GM06990 (cell line): ENCODE measurements around the gene LRRTM4.

Experiments used
- DNase-seq: peaks from one replicate; pipeline ENCODE4 v3.0.0-alpha.2; 2011; ENCODE audit not compliant: insufficient read length; ENCODE audit errors: extremely low read depth
- H3K27me3 ChIP-seq: replicated peaks from 2 replicates; pipeline ENCODE4 v1.6.0; 2011; ENCODE audit warnings: low read length; ENCODE audit not compliant: control insufficient read depth, insufficient read depth
- H3K36me3 ChIP-seq: 2 replicates; pipeline ENCODE4 v1.5.1; 2011; ENCODE audit warnings: low read length; ENCODE audit not compliant: control insufficient read depth, insufficient read depth
- H3K4me3 ChIP-seq: replicated peaks from 2 replicates; pipeline ENCODE4 v1.5.1; 2011; ENCODE audit warnings: low read depth, mild to moderate bottlenecking, control low read depth, low read length
- TF ChIP-seq, protein P1 (sequence below): IDR thresholded peaks from 2 replicates; pipeline ENCODE4 v1.5.1; 2011; ENCODE audit warnings: low read length, control low read depth, mild to moderate bottlenecking, inconsistent platforms; ENCODE audit not compliant: insufficient read depth, poor library complexity, severe bottlenecking

LRRTM4 gene

DNA sequence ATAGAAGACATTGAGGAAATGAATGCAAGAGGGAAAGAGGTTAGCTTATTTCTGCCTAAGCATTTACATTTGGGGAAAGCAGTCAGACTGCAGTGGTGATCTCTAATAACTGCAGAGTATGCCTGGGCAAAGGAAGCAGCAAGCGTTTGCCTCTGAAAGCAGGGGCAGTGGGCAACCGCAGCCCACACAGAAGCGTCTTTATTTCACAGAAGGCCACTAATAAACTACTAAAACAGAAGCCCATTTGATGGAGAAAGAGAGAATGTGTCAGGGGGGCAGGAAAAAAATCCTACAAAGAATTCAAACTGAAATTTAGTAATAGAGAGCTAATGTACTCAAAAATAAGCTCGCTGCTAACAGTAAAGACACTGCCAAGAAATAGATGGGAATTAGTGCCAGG, 53.1 kb downstream of the LRRTM4 start:
- Histone ChIP-seq H3K36me3 (no peaks in the 10 kb centered on the region), H3K4me3 (no peak overlapping the region), H3K27me3 (no peaks in the 10 kb centered on the region)
- DNase-seq, result no peak
- TF ChIP-seq, protein P1, sequence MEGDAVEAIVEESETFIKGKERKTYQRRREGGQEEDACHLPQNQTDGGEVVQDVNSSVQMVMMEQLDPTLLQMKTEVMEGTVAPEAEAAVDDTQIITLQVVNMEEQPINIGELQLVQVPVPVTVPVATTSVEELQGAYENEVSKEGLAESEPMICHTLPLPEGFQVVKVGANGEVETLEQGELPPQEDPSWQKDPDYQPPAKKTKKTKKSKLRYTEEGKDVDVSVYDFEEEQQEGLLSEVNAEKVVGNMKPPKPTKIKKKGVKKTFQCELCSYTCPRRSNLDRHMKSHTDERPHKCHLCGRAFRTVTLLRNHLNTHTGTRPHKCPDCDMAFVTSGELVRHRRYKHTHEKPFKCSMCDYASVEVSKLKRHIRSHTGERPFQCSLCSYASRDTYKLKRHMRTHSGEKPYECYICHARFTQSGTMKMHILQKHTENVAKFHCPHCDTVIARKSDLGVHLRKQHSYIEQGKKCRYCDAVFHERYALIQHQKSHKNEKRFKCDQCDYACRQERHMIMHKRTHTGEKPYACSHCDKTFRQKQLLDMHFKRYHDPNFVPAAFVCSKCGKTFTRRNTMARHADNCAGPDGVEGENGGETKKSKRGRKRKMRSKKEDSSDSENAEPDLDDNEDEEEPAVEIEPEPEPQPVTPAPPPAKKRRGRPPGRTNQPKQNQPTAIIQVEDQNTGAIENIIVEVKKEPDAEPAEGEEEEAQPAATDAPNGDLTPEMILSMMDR, result no peak

DNA sequence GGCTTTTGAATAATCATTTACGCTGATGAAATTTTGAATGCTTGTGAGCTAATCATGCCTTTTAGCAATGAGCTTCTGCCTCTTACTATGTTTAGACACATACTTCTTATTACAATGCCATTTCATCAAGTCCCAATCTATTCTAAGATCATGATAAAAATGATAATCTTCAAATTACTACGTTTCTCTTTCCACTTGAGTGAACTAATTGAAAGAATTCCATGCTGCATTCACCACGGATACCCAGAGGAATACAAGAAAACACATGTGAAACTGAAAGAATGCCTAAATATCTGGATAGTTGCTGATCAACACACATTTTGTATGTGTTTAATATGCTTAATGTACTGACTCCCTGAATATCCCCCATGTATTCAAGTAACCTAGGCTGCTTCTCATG, 62.3 kb downstream of the LRRTM4 start:
- H3K4me3 ChIP-seq, result no peak overlapping the region
- TF ChIP-seq, protein P1, result no peak
- H3K27me3 ChIP-seq, result no peaks in the 10 kb centered on the region
- H3K36me3 ChIP-seq, result no peaks in the 10 kb centered on the region
- no peak for DNase-seq

DNA sequence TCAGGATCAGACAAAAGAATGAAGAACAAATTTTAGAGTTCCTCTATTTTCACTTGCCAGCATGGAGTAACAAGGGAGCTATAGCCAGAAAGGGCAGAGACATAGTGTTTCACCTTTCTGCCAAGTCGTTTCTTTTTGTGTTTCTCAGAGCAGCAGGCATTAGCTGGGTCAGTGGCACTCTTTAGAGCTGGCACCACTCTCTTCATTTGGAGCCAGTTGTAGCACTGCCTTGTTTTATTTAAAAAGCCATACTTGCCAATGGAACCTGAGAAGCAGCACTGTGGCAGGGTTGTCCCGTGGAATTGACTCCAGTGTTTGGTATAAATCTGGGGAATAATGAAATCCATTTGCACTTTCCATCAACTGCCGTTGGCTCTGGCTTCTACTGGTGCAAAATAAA, 64.0 kb downstream of the LRRTM4 start:
- TF ChIP-seq, protein P1, result no peak
- Histone ChIP-seq H3K4me3 (no peak overlapping the region), H3K36me3 (no peaks in the 10 kb centered on the region), H3K27me3 (no peaks in the 10 kb centered on the region)
- no peak for DNase-seq

DNA sequence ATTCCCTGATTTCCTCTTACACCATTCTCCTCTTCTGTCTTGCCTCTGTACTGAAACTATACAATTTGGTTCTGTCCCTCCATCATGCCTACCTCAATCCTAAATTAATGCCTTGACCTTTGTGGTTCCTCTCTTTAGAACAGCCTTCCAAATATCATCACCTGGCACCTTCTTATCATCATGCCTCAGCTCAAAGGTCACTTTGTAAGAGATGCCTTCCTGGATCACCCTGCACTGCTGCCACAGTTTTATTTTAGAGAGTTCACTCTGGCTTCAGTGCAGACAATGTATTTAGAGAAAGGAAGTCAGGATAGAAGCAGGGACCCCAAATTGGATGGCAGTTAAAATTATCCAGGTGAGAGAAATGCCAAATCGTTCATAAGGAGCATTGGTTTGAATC, 64.5 kb downstream of the LRRTM4 start:
- no peak overlapping the region for H3K4me3 ChIP-seq
- no peaks in the 10 kb centered on the region for H3K27me3 ChIP-seq
- TF ChIP-seq, protein P1, result no peak
- no peak for DNase-seq
- H3K36me3 ChIP-seq, result no peaks in the 10 kb centered on the region

DNA sequence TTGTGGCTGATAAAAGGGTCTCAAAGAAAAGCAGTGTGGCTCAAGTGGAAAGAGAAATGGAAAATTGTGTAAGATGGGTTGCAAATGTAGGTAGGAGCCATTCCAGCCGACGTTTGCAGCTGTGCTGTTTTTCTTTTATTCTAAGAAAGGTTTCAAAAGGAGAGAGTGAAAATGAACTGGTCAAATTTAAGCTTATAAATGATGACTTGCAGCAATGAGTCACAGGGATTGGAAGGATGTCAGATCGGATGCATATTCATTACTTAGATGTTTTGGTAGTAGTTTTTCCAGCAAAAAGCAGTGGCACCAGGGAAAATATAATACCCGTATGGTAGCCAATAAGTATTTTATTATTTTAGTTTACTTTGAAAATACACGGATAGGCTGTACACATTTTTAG, 79.1 kb downstream of the LRRTM4 start:
- Histone ChIP-seq H3K36me3 (no peaks in the 10 kb centered on the region), H3K27me3 (no peaks in the 10 kb centered on the region), H3K4me3 (no peak overlapping the region)
- TF ChIP-seq, protein P1, result no peak
- no peak for DNase-seq

DNA sequence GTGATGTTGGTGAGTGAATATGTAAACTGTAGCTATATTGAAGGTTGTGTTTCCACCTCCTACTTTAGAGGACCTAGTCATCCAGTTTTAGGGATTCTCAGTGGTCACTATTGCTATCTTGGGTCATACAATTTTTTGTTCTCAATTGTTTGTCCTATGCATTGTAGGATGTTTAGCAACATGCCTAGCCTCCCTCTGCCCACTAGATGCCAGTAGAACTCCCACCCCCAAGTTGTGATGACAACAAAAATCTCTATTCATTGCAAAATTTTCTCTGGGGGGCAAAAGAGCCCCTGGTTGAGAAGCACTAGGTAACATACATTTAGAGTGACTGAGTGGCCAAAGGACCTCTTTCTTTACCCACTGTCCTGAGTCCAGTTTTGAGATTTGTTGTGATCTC, 87.3 kb downstream of the LRRTM4 start:
- Histone ChIP-seq H3K4me3 (no peak overlapping the region), H3K27me3 (no peaks in the 10 kb centered on the region), H3K36me3 (no peaks in the 10 kb centered on the region)
- TF ChIP-seq, protein P1, result no peak
- no peak for DNase-seq
